B cell (primary cell): ENCODE results near the gene EEFSEC. TPM values are rescaled to one million over a fixed set of nuclear protein-coding genes. Genes with fewer than 3 reads are reported as not detected.

Source experiments
- ATAC-seq: fragments of 200-7000 bp; cut with Tn5 transposase; one replicate; pipeline ENCODE4 v1.10.0; 2021; ENCODE audit warnings: low read depth, mild to moderate bottlenecking, moderate number of reproducible peaks, moderate library complexity
- CTCF ChIA-PET: fragments of 350-600 bp; sonication (Branson Sonifier 250); formaldehyde crosslinking; loops from one replicate; lab custom pipeline; 2021; ENCODE audit warnings: antibody characterized with exemption, inconsistent platforms; lab: Charles Lee
- POLR2A ChIA-PET: fragments of 350-600 bp; sonication (Branson Sonifier 250); formaldehyde crosslinking; loops from one replicate; lab custom pipeline; 2021; ENCODE audit warnings: antibody characterized with exemption; lab: Charles Lee
- DNase-seq: peaks from one replicate; pipeline ENCODE4 v3.0.0; 2013
- H2AFZ ChIP-seq: 2 replicates; pipeline ENCODE4 v1.6.1; 2012; ENCODE audit warnings: mild to moderate bottlenecking, low read depth, low read length; ENCODE audit not compliant: insufficient read depth, poor library complexity, severe bottlenecking
- H3K27ac ChIP-seq, 2 donors: 1 replicate in 1 of 2; 2 replicates in 1 of 2; pipeline ENCODE4 v1.5.1; 2012 to 2013; ENCODE audit warnings: low read length in 2 of 2, mild to moderate bottlenecking in 2 of 2, moderate library complexity in 1 of 2
- H3K27me3 ChIP-seq, 4 experiments: fragments of 200-600 bp in 1 of 4; sonication (generic) in 1 of 4; replicated peaks in 1 of 4; 1 replicate in 2 of 4; 2 replicates in 2 of 4; pipeline versions ENCODE4 v1.6.1 to v1.7.0; 2013 to 2016; ENCODE audit warnings: low read length in 3 of 4, mild to moderate bottlenecking in 2 of 4, mixed read lengths in 1 of 4, moderate library complexity in 1 of 4; ENCODE audit not compliant: insufficient read depth in 4 of 4, control insufficient read depth in 3 of 4; ENCODE audit errors: control extremely low read depth in 1 of 4
- H3K36me3 ChIP-seq, 2 experiments: replicated peaks in 1 of 2; 1 replicate in 1 of 2; 2 replicates in 1 of 2; pipeline versions ENCODE4 v1.6.1 to v1.7.1; 2013; ENCODE audit warnings: low read length in 1 of 2; ENCODE audit not compliant: insufficient read depth in 2 of 2, control insufficient read depth in 1 of 2; ENCODE audit errors: control extremely low read depth in 1 of 2, extremely low read depth in 1 of 2
- H3K4me1 ChIP-seq, 2 donors: fragments of 200-600 bp in 1 of 2; sonication (generic) in 1 of 2; 1 replicate in 1 of 2; 2 replicates in 1 of 2; pipeline versions ENCODE4 v1.5.1 to v1.6.1; 2013 to 2017; ENCODE audit warnings: low read length in 2 of 2; ENCODE audit not compliant: control insufficient read depth in 2 of 2, insufficient read depth in 2 of 2
- H3K4me2 ChIP-seq: replicated peaks from 2 replicates; pipeline ENCODE3; 2012; ENCODE audit warnings: mild to moderate bottlenecking, low read depth, low read length; ENCODE audit not compliant: poor library complexity, severe bottlenecking
- H3K4me3 ChIP-seq, 5 experiments: fragments of 200-600 bp in 1 of 5; sonication (generic) in 1 of 5; 1 replicate in 3 of 5; 2 replicates in 2 of 5; pipeline versions ENCODE4 v1.5.1 to v1.7.0; 2011 to 2016; ENCODE audit warnings: low read length in 4 of 5, mild to moderate bottlenecking in 4 of 5, low read depth in 2 of 5, control low read depth in 1 of 5, moderate library complexity in 1 of 5; ENCODE audit not compliant: insufficient read depth in 1 of 5; ENCODE audit errors: control extremely low read depth in 1 of 5, extremely low read depth in 1 of 5
- H3K79me2 ChIP-seq: fragments of 200-600 bp; sonication (generic); one replicate; pipeline ENCODE4 v1.6.0; 2016; ENCODE audit warnings: low read length; ENCODE audit not compliant: control insufficient read depth, insufficient read depth
- H3K9ac ChIP-seq: fragments of 200-600 bp; sonication (generic); 2 replicates; pipeline ENCODE4 v1.6.1; 2017; ENCODE audit warnings: mild to moderate bottlenecking, low read length, moderate library complexity
- H3K9me3 ChIP-seq, 3 donors: one replicate each; pipeline versions ENCODE4 v1.6.1 to v1.7.1; 2013; ENCODE audit warnings: low read length in 2 of 3; ENCODE audit not compliant: control insufficient read depth in 2 of 3, insufficient read depth in 1 of 3; ENCODE audit errors: control extremely low read depth in 1 of 3
- H4K20me1 ChIP-seq: 2 replicates; pipeline ENCODE4 v1.6.0; 2012; ENCODE audit warnings: mild to moderate bottlenecking, low read length; ENCODE audit not compliant: insufficient read depth, control insufficient read depth, poor library complexity, severe bottlenecking
- H3K27ac Mint-ChIP-seq: one replicate; pipeline ENCODE4 v1.8.0; 2021; ENCODE audit warnings: mixed read lengths
- H3K27me3 Mint-ChIP-seq: one replicate; pipeline ENCODE4 v1.8.0; 2021; ENCODE audit warnings: mixed read lengths
- H3K4me1 Mint-ChIP-seq: one replicate; pipeline ENCODE4 v1.8.0; 2021; ENCODE audit warnings: mixed read lengths
- H3K4me3 Mint-ChIP-seq: one replicate; pipeline ENCODE4 v1.8.0; 2021; ENCODE audit warnings: mixed read lengths
- H3K9me3 Mint-ChIP-seq: one replicate; pipeline ENCODE4 v1.8.0; 2022; ENCODE audit warnings: mixed read lengths; ENCODE audit not compliant: insufficient read depth
- CTCF ChIP-seq: fragments of 200-600 bp; IDR thresholded peaks from one replicate; pipeline ENCODE4 v1.8.0; 2022; ENCODE audit warnings: antibody characterized with exemption, mild to moderate bottlenecking
- EZH2 ChIP-seq: IDR thresholded peaks from 2 replicates; pipeline ENCODE4 v1.6.1; 2012; ENCODE audit warnings: borderline replicate concordance, low read depth, mild to moderate bottlenecking, moderate library complexity, low read length; ENCODE audit not compliant: insufficient read depth, poor library complexity, severe bottlenecking
- WGBS: methylation state at CpG from one replicate; pipeline ENCODE4 v1.1.5; 2013; ENCODE audit warnings: missing lambda C conversion rate; ENCODE audit not compliant: insufficient coverage; 5-methylcytosine and 5-hydroxymethylcytosine counted together
- intact Hi-C: fragments of 100-400 bp; cut with micrococcal nuclease; formaldehyde crosslinking; loops from one replicate; pipeline ENCODE4 v1.10.0; 2022
- polyA plus RNA-seq: library from polyadenylated mRNA; depleted of rRNA; stranded (reverse); fragments of >200 nt; gene quantifications from 2 replicates; pipeline ENCODE4 v1.2.3, GENCODE V29; 2012
- total RNA-seq, 2 donors: library from RNA; stranded (reverse); fragments of 120-200 nt in 1 of 2; gene quantifications; 1 replicate in 1 of 2; 2 replicates in 1 of 2; pipeline versions ENCODE4 v1.2.3 to v1.2.4, GENCODE V29; 2013 to 2022

Gene EEFSEC
- total and polyA plus RNA-seq, 2 donors (not counting 1 experiment from before 2014, with no cell fraction given): 17.9 to 18.4 TPM

DNA sequence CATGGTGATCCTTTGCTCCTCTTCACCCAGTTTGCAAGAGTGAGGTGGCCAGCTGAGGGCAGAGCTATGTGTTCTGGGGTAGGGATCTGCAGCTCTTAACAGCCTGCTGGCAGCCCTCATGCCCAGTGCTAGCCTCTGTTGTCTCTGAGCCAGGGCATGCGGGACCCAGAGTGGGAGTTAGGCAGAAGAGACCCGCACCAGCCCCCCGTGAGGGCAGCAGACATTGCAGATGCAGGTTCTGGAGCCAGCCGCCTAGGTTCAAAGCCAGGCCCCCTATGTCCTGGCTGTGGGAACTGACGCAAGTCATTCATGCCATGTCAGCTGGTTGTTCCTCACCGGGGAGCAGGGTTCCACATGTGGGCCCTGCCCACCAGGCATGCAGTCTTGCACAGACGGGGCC, 238.7 kb downstream of the EEFSEC start:
- DNase-seq (no peak), ATAC-seq (no peak)
- H3K36me3 ChIP-seq: no peaks in the 10 kb centered on the region
- intact Hi-C loops: no loop called here
- CTCF ChIA-PET: no interaction called here
- H2AFZ ChIP-seq: no peak overlapping the region
- no peak overlapping the region for H3K27ac Mint-ChIP-seq
- H3K4me1 Mint-ChIP-seq: no peaks in the 10 kb centered on the region
- no peak overlapping the region for H3K4me3 ChIP-seq
- no peaks in the 10 kb centered on the region for H3K9me3 Mint-ChIP-seq
- H3K27me3 ChIP-seq: no peaks in the 10 kb centered on the region
- no peaks in the 10 kb centered on the region for H3K4me1 ChIP-seq
- no peak overlapping the region for H3K9ac ChIP-seq
- no peaks in the 10 kb centered on the region for H3K9me3 ChIP-seq
- no peak overlapping the region for H3K4me3 Mint-ChIP-seq
- POLR2A ChIA-PET: no interaction called here
- H4K20me1 ChIP-seq: no peaks in the 10 kb centered on the region
- H3K27ac ChIP-seq: no peak overlapping the region
- TF ChIP-seq EZH2: no peak
- TF ChIP-seq CTCF: no peak
- no peaks in the 10 kb centered on the region for H3K27me3 Mint-ChIP-seq
- no peak overlapping the region for H3K4me2 ChIP-seq
- 87% methylated on average over 7 of the region's 7 CpGs for WGBS
- no peaks in the 10 kb centered on the region for H3K79me2 ChIP-seq

- H3K27me3 Mint-ChIP-seq: no peaks in the 10 kb centered on the region
- H3K27ac ChIP-seq: no peak overlapping the region
- no peak for DNase-seq
- H3K4me1 Mint-ChIP-seq: no peaks in the 10 kb centered on the region
- WGBS: 94% methylated on average over 6 of the region's 7 CpGs
- H3K9me3 ChIP-seq: no peaks in the 10 kb centered on the region
- H3K9me3 Mint-ChIP-seq: no peaks in the 10 kb centered on the region
- POLR2A ChIA-PET: no interaction called here
- no peak overlapping the region for H3K9ac ChIP-seq
- H3K4me3 ChIP-seq: no peak overlapping the region
- no peaks in the 10 kb centered on the region for H3K79me2 ChIP-seq
- H3K4me1 ChIP-seq: no peaks in the 10 kb centered on the region
- H4K20me1 ChIP-seq: peaks cover 6% of the 10 kb centered on the region
- no peak overlapping the region for H3K4me3 Mint-ChIP-seq
- CTCF ChIA-PET: no interaction called here
- no peaks in the 10 kb centered on the region for H3K27me3 ChIP-seq
- TF ChIP-seq CTCF: no peak
- no peak for TF ChIP-seq EZH2
- no peak for ATAC-seq
- no peak overlapping the region for H2AFZ ChIP-seq
- no peaks in the 10 kb centered on the region for H3K36me3 ChIP-seq
- no peak overlapping the region for H3K27ac Mint-ChIP-seq
- intact Hi-C loops: no loop called here
- no peak overlapping the region for H3K4me2 ChIP-seq
These were observed 239.7 kb downstream of the EEFSEC start for GRCh38 chr3:128392818-128393544.
